Activated naive CD4-positive, alpha-beta T cell treated with anti-CD3 and anti-CD28 coated beads, Interleukin-2, amount 50 U/mL, for 24 hours (primary cell): ENCODE results near the gene SURF4.
"Not testable (repeated sequence)": the region's sequence is repeated elsewhere in the genome, so short reads cannot be mapped to it uniquely, and the experiment has no call there.

Source experiments
- H3K27ac Mint-ChIP-seq: one replicate; pipeline ENCODE4 v1.8.0; 2021; ENCODE audit warnings: mild to moderate bottlenecking, mixed read lengths
- H3K27me3 Mint-ChIP-seq: one replicate; pipeline ENCODE4 v1.8.0; 2021; ENCODE audit warnings: mixed read lengths
- H3K36me3 Mint-ChIP-seq: one replicate; pipeline ENCODE4 v1.8.0; 2021; ENCODE audit warnings: mixed read lengths
- H3K4me1 Mint-ChIP-seq: one replicate; pipeline ENCODE4 v1.8.0; 2021; ENCODE audit warnings: mixed read lengths
- H3K4me3 Mint-ChIP-seq: one replicate; pipeline ENCODE4 v1.8.0; 2021; ENCODE audit warnings: mild to moderate bottlenecking, mixed read lengths
- H3K9me3 Mint-ChIP-seq: one replicate; pipeline ENCODE4 v1.8.0; 2021; ENCODE audit warnings: mixed read lengths

The SURF4 gene

DNA sequence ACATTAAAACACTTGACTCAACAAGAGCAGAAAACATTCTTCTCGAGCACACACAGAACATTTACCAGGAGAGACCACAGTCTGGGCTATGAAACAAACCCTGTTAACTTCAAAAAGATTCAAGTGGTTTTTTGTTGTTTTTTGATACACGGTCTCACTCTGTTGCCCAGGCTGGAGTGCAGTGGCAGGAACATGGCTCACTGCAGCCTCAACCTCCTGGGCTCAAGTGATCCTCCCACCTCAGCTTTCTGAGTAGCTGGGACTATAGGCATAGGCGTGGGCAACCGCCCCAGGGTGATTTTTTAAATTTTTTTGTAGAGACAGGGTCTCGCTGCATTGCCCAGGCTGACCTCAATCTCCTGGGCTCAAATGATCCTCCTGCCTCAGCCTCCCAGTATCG lies 48.8 kb downstream of the SURF4 start:
- H3K27me3 Mint-ChIP-seq, H3K27ac Mint-ChIP-seq, H3K36me3 Mint-ChIP-seq, H3K4me3 Mint-ChIP-seq, H3K9me3 Mint-ChIP-seq: not testable (repeated sequence)
- H3K4me1 Mint-ChIP-seq: peaks cover 18% of the 10 kb centered on the region

DNA sequence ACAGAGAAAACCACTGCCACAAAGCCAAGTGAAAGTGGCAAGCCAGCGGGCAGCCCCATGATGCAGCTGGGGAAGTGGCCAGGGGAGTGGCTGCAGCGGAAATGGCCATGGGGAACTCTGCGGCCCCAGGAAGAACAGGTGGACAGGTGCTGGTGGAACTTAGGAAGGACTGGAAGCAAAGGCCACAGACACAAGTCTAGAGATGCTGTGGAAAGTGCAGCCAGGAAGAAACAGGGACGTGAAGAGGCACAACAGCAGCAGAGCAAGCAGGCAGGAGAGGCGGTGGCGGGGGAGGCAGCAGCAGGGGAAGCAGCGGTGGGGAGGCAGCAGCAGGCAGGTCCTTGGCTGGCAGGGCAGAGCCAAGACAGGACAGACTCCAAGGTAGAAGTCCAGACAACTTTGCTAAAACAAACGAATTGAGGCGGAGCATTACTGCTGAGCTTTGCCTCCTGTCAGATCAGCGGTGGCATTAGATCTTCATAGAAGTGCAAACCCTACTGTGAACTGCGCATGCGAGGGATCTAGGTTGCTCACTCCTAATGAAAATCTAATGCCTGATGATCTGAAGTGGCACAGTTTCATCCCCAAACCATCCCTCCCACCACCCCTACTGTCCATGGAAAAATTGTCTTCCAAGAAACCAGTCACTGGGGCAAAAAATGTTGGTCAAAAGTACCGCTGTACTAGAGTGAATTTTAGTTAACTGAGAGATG lies 51.7 kb downstream of the SURF4 start:
- Mint-ChIP-seq H3K36me3 (peaks cover 2% of the 10 kb centered on the region), H3K4me1 (peaks cover 9% of the 10 kb centered on the region), H3K4me3 (no peak overlapping the region), H3K27ac (peak overlapping the region; percentile 59), H3K9me3 (no peaks in the 10 kb centered on the region), H3K27me3 (no peaks in the 10 kb centered on the region)

GRCh38 chr9:133323211-133323610 lies 52.6 kb downstream of the SURF4 start:
- H3K27ac Mint-ChIP-seq: no peak overlapping the region
- H3K9me3 Mint-ChIP-seq: no peaks in the 10 kb centered on the region
- no peaks in the 10 kb centered on the region for H3K36me3 Mint-ChIP-seq
- H3K4me1 Mint-ChIP-seq: no peaks in the 10 kb centered on the region
- H3K27me3 Mint-ChIP-seq: no peaks in the 10 kb centered on the region
- no peak overlapping the region for H3K4me3 Mint-ChIP-seq

DNA sequence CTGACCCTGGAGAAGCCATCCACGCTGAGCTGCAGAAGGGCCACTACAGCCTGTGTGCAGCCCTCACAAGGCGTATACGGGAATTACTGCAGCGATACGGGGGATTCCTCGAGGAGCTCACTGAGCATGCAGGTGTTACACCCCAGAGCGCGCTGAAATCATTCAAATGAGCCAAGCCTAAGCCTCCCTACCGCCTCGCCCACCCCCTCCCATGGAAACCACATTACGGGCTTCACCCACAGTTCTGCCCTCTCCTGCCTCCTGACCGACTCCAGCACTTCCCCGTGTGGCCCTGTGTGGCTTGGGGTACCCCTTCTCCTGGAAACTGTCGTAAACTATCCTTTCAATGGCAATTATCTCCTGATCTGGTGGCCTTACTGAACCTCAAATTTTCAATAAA lies 53.2 kb downstream of the SURF4 start:
- H3K4me1 Mint-ChIP-seq: no peaks in the 10 kb centered on the region
- no peaks in the 10 kb centered on the region for H3K9me3 Mint-ChIP-seq
- no peaks in the 10 kb centered on the region for H3K27me3 Mint-ChIP-seq
- no peak overlapping the region for H3K4me3 Mint-ChIP-seq
- H3K27ac Mint-ChIP-seq: no peak overlapping the region
- H3K36me3 Mint-ChIP-seq: no peaks in the 10 kb centered on the region

- Mint-ChIP-seq H3K27me3 (no peaks in the 10 kb centered on the region), H3K4me1 (no peaks in the 10 kb centered on the region), H3K4me3 (no peak overlapping the region), H3K27ac (no peak overlapping the region), H3K36me3 (no peaks in the 10 kb centered on the region), H3K9me3 (no peaks in the 10 kb centered on the region)
Measured at GRCh38 chr9:133321411-133321935, 54.4 kb downstream of the SURF4 start.

DNA sequence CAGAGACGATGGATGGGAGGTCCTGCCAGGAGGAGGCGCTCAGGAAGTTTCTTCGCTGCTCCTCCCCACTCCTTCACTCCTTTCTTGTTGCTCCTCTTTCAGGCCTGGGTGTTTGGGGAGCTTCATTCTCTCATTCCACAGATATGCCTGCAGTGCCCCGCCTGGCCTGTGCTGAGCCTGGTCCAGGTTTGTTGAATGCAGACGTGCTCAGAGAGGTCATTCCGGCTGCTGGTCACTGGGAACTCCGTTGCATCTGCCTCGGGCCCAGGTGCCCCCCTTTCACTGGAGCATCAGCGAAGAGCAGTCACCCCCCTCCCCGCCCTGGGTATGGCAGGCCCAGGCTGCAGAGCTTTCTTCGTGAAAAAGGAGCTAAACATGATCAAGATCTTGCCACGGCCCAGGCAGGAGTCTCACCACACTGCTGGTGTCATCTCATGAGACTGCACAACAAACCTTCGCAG lies 55.4 kb downstream of the SURF4 start:
- H3K27ac Mint-ChIP-seq: no peak overlapping the region

DNA sequence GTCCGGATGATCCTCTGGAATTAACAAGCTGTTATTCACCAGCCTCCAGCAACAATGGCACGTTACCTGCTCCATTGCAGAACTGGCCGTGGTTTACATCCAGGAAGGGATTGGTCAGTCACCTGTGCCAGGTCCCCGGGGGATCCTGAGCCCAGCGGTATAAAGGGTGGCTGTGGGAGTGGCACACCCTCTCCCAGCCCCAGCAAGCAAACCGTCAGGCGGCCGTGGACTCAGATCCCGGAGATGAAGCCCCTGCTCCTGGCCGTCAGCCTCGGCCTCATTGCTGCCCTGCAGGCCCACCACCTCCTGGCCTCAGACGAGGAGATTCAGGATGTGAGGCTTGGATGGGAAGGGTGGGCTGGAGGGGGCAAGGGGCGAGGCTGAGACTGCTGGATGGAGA lies 58.3 kb downstream of the SURF4 start:
- not testable (repeated sequence) for H3K9me3 Mint-ChIP-seq, H3K36me3 Mint-ChIP-seq, H3K27ac Mint-ChIP-seq, H3K4me1 Mint-ChIP-seq, H3K27me3 Mint-ChIP-seq, H3K4me3 Mint-ChIP-seq

More for the DNA sequence above, 55.4 kb downstream of the SURF4 start:
- H3K36me3 Mint-ChIP-seq: no peaks in the 10 kb centered on the region
- no peaks in the 10 kb centered on the region for H3K9me3 Mint-ChIP-seq
- no peaks in the 10 kb centered on the region for H3K27me3 Mint-ChIP-seq
- no peaks in the 10 kb centered on the region for H3K4me1 Mint-ChIP-seq
- no peak overlapping the region for H3K4me3 Mint-ChIP-seq

DNA sequence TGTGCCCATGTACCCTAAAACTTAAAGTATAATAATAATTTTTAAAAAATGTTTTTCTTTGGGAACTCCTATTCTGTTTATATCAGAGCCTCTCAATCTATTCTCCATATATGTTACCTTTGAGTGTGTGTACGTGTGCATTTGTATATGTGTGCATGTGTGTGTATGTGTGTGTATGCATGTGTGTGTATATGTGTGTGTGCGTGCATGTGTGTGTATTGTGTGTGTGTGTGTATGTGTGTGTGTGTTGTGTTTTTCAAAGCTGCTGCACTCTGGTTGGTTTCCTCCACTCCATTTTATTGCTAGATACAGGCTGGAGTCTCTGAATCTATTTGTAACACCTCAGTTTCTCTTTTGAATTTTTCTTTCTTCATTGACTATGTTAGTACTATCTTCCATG lies 59.9 kb downstream of the SURF4 start:
- no peak overlapping the region for H3K4me3 Mint-ChIP-seq
- no peaks in the 10 kb centered on the region for H3K36me3 Mint-ChIP-seq
- H3K27me3 Mint-ChIP-seq: no peaks in the 10 kb centered on the region
- no peak overlapping the region for H3K27ac Mint-ChIP-seq
- H3K4me1 Mint-ChIP-seq: no peaks in the 10 kb centered on the region
- H3K9me3 Mint-ChIP-seq: no peaks in the 10 kb centered on the region
